Uterus (tissue), 2 donors: Measurements from ENCODE around the gene TTC3.

Experiments used
- POLR2A ChIP-seq, 2 donors: fragments of 450-650 bp; IDR thresholded peaks; one replicate each; pipeline ENCODE4 v1.6.1; 2016; ENCODE audit warnings: antibody characterized with exemption in 2 of 2, mild to moderate bottlenecking in 1 of 2, moderate library complexity in 1 of 2
- TF ChIP-seq, protein P1 (sequence below), 4 experiments: fragments of 200-600 bp in 2 of 4; fragments of 450-650 bp in 2 of 4; sonication (generic) in 2 of 4; IDR thresholded peaks; one replicate each; pipeline ENCODE4 v1.5.1; 2016 to 2019; ENCODE audit warnings: antibody characterized with exemption in 4 of 4, mild to moderate bottlenecking in 2 of 4, moderate library complexity in 1 of 4

DNA sequence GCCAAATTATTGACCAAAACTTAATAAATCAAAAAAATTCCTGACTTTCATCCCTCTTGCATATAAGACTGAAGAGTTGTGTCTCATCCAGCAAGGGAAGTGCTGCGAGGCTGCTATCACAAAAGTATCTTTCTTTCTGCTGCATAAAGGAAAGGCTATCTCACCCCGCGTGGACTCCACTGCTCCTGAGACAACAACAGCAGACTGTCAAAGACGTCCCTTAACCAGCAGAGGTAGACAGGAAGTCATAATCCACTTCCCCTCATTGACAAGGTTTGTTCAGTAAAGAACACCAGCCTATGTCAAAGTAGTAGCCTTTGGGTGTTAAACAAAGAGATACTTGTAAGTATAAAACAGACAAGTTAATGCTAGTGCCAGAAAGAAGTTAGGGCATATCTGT lies 164.7 kb downstream of the TTC3 start:
- TF ChIP-seq, protein P1, sequence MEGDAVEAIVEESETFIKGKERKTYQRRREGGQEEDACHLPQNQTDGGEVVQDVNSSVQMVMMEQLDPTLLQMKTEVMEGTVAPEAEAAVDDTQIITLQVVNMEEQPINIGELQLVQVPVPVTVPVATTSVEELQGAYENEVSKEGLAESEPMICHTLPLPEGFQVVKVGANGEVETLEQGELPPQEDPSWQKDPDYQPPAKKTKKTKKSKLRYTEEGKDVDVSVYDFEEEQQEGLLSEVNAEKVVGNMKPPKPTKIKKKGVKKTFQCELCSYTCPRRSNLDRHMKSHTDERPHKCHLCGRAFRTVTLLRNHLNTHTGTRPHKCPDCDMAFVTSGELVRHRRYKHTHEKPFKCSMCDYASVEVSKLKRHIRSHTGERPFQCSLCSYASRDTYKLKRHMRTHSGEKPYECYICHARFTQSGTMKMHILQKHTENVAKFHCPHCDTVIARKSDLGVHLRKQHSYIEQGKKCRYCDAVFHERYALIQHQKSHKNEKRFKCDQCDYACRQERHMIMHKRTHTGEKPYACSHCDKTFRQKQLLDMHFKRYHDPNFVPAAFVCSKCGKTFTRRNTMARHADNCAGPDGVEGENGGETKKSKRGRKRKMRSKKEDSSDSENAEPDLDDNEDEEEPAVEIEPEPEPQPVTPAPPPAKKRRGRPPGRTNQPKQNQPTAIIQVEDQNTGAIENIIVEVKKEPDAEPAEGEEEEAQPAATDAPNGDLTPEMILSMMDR (IDR thresholded peaks at IDR 0.05) = no peak
- TF ChIP-seq POLR2A (IDR thresholded peaks at IDR 0.05) = no peak
